HG02973 (cell line): ENCODE measurements around the gene ADAMTS12.

Experiments
- ATAC-seq: cut with Tn5 transposase; IDR thresholded peaks from one replicate; pipeline ENCODE4 v1.9.1; 2021; ENCODE audit warnings: moderate library complexity; ENCODE audit not compliant: unreplicated experiment

Gene ADAMTS12

DNA sequence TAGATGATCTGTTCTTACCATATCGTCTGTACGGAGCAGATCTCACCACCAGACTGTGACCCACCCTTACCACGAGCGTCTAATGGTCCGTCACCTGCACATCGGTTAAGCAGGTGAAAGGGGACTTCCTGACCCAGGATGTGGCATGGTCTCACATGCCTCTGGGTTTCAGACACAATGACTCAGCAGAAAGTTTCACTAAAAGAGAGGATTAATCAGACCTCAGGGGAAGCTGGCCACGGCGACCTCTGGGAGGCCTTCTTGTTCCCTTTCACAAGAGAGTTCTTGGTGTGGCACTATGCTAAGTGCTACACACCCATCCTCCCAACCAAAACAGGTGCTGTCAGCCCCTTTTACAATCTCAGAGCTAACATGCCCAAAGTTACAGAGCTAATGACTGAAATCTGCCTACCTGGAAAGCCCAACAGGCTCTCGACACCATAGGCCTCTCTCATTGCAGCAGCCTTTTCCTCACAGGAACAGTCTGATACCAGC is 41.6 kb downstream of the ADAMTS12 start:
- ATAC-seq = peak; percentile 95

DNA sequence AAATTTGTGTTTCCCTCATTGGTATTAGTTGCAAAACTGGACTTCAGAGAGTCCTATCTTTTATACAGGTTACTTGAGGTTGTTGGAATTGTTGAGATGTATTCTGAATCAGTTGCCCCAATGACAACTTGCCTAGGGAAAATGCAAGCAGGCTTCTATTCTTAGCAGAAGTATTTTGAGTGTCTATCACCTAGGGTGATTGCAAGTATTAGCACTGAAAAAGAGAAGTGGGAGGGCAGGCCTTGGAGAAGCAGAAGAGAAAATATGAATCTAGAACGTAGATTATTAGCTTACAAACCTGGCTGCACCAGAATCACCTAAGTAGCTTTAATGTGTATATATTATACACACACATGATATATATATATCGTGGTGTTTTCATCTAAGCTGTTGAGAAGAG is 43.2 kb downstream of the ADAMTS12 start:
- peak; percentile 39 for ATAC-seq

DNA sequence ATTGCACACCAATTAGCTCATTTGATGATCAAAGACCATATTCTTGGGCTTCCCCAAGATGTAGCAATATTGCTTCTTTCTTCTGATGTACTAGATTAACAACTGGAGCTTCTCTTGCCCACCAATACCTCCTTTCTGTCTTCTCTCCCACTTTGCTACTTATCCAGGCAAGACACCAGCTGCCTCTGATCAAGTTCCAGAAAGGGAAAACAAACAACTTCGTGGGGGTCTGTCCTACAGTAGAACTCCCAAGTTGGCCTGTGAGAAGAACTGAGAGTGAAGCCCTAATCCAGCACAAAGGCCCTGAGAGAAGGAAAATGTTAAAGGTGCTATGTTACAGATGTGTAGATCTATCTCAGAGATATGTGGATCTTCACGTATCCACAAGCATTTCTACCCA is 44.9 kb downstream of the ADAMTS12 start:
- no peak for ATAC-seq

DNA sequence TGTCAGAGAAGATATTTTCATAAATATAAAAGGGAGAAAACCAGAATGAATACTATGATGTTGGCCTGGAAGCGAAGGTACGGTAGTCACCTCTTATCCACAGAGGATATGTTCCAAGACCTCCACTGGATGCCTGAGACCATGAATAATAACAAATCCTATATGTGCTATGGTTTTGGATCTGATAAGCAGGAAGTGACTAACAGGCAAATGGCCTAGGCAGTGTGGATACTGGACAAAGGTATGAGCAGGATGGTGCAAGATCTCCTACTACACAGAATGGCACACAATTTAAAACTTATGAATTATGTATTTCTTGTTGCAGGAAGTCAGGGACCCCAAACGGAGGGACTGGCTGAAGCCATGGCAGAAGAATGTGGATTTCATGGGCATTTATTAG is 48.2 kb downstream of the ADAMTS12 start:
- ATAC-seq = no peak

DNA sequence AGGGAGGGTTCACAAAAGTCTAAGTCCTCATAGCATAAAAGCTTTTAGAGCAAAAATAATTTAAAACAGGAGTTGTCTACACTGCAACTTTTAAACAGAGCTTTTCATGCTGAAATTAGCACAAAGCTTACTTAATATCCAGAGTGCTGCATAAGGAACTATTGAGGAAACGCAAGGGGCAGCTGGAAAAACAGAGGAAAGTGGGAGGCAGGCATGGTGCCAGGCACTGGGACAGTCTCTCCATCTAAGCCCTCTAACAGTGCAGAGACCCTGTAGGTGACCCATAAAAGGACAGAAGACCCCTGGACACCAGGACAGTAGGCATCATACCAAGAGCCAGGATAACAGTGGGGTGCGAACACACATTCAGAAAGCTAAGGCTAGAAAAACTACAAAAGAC is 49.3 kb downstream of the ADAMTS12 start:
- ATAC-seq = no peak

DNA sequence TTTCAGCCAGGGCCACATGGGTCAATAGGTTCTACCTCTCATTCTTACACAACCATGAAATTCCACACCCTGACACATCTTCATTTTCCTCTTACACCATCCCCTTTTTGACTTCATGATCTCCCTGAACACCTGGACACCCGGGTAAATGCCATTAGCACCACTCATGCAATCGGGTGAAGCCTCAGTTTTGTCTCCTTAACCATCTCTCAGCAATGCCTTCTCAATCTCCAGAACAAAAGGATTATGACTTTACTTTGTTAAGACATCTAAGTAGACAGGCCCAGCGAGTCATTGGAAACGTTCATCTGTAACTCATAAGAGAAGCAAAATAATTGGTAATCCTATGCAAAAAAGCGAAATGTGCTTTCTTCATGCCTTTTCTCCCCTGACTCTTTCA is 49.9 kb downstream of the ADAMTS12 start:
- no peak for ATAC-seq

DNA sequence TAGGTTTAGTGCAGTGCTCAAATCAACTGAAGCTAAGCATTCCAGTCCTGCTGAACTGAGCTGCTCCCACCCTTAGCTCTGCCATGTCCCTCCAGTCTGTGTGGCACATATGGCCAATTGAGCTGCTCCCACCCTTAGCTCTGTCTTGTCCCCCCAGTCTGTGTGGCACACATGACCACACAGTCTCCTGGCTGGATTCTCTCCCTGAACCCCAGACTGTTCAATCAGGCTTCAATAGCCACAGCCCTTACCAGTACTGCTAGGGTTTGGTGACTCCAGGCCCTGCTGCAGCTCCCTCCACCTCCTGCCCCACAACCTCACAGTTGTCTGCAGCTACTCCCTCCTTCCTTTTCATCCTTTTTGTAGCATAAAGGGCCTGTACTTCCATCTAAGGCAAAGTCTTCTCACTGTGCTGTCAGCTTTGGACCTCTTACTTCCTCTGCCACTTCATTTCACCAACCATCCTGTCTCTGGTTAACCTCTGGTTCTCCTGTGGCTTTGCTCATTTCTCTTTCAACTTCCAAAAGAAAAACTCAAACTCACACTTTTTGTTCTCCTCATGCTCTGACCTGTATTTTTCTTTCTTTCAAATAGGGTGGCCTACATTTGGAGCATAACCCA is 50.8 kb downstream of the ADAMTS12 start:
- peak; percentile 61 for ATAC-seq

DNA sequence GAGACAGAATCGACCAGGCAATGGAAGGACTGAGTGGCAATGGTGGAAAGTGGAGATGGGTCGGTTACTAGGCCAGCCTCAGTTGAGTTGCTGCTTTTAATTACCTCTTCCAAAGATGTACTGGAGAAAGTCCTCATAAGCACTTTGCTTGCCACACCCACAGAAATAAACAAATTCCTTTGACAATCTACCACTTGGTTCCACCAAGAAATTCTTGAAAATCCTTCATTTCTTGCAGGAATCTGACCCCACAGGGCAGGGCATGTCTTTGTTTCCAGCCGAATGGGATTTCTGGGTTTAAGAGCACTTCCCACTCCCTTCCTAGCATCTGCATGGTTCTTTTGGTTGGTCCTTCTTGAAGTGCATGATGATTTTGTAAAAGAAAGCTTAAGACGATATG is 54.5 kb downstream of the ADAMTS12 start:
- no peak for ATAC-seq

DNA sequence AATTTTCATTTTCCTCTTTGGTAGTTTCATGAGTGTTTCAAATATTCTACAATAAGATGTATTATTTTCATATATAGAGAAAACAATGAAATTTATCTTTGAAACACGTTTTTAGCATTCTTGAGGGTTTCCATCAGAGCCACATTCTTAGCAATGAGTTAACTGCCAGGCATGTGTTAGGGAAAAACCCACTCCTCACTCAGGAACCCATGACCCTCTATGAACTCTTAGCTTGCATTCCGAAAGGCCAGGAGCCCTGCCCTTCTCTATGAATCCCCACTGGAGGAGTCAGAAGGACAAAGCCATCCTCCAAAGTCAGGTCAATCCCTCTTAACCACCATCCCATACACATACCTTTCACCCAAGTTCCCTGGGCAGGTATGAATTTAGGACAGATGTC is 57.5 kb downstream of the ADAMTS12 start:
- ATAC-seq = no peak

DNA sequence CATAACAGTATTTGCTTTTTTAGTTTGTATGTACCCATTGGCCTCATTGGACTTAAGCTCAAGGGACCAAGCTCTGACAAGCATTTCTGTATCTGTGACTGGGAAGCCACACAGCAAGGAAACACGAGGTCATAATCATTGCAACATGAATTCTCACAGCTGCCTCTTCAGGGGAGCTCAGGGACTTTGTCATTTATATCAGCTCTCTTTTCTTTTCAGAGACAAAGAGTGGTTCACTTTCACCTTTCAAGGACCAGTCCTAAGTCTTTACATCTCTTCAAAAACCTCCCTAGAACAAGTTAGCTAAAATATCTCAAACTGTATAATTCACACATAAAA is 58.6 kb downstream of the ADAMTS12 start:
- ATAC-seq = no peak

DNA sequence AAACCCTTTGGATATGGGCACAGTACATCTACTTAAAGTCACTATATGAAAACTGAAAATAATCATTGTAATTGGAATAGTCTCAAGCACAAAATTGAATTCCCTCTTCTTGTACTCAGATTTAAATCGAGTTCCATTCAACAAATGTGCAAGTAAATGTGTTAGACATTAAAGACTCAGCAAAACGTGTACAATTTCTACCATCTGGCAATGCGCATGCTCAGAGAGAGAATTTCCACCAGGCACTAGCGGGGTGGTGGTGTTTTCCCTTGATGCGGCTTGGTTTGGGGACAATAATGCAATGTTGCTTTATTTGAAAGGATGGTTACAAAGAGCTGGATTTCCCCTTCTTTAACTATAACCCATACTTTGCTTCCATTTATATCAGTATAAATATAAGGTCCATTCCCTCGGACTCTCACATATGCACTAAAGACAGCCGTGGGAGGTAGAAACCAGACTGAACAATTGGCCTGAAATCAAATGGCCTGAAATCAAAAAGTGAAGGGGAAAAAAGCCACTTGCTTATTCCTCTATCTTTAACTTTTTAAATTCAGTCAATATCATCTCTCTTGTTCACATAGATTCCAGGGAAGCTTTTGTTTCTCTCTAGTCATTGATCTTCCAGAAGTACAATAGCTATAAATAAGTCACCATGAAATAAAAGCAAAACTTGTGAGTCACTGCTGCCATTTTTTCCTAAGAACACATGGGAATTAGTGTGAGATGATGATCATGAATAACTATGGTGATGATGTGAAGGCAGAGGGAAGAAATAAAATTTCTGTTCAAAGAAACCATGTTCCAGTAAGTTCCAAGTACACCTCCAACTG is 59.2 kb downstream of the ADAMTS12 start:
- ATAC-seq = no peak

DNA sequence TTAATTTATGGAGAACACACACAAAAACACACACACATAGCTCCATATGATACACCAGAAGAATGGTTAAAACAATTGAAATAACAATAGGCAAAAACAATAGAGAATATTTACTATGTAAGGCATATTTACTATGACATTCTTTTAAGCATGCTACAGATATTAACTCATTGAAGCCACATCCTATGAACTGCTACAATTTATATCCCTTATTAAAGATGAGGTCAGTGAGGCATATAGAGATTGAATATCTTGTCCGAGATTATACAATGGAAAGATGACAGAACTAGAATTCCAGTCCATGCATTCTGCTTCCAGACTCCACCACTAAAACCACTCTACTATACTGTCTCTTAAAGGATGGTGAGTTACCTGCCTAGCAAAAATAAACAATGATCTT is 60.7 kb downstream of the ADAMTS12 start:
- ATAC-seq = no peak

DNA sequence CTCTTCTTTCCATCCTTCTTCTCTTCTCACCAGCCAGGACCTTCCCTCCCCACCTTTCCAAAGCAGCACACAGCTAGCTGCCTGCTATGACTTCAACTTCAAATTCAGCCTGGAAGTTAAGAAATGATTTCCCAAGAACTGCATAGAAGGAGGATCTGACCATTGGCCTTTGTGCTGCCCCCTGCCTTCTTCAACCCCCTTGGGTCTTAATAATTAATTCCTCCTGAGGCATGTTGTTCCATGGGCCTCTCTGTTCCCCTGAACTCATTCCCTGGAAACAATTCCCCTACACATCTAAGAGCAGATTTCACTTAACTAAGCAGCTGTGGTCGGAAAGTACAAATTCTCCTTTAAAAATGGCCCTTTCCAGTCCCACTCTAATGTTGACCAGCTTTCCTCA is 62.4 kb downstream of the ADAMTS12 start:
- no peak for ATAC-seq

DNA sequence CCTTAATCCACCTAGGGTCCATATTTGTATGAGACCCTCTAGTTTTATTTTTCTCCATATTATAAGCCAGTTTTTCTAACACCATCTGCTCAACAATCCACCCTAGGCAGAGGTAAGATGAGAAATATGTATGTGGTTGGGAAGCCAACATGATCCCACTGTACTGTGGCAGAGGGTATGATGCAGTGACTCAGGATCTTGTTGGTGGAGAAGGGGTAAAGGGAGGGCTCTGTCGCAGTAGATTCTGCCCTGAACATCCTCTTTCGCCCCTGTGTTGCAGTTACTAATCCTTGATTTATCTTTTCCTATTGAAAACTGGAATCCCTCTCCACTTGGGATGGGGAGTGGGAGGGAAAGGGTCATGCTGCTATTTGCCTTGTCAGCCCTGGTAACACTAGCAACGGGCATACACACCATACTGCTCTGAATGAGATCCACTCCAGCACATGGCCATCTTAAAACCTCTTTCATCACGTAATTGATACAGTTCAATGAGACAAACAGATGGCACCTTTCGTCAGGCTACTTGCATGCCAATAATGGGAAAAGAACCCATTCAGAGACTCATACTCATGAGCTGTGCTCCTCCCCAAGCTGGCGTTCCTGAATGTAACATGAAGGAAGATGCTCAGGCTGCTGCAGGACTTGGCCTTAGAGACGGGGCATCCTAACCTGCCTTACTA is 63.0 kb downstream of the ADAMTS12 start:
- ATAC-seq = no peak

DNA sequence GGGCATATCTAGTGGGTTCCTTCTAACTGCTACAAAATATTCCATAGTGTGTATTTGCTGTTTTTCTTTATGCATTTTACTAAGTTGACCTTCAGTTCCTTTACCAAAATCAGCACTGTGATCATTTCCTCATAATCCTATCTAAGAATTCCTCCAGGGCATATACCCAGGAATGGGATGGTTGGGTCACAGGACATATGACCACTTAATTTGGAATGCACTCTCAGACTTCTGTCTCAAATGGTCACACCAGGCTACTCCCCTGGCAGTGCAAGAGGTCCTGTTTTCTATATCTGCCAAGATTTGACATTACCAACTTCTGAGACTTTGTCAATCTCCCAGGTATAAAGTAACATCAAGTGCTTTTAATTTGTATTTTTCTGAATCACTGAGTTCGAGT is 63.9 kb downstream of the ADAMTS12 start:
- no peak for ATAC-seq

DNA sequence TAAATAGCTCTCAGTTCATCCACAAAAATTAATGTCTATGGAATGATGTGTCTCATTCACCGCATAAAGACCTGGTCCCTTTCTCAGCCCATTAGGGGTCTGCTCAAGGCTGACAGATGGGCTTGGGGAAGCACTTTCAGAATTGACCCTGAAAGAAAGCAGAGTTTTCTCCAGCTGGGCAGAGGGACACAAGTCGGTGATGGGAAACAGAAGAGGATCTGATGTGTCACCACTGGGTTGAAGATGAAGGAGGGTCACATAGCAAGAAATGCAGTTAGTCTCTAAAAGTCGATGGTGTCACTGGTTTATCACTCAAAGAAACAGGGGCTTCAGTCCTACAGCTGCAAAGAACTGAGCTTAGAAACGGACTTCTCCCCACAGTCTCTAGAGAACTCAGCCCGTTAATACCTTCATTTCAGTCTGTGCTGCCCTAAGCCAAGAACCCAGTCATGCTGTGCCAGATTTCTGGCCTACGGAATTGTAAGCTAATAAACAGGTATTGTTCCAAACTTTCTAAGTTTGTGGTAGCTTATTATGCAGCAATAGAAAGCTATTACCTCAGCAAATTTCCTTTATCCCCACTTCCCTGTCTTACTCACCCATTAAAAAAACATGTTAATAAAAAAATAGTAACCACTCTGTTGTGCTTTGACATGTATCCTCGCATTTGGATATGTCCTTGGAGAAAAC is 64.6 kb downstream of the ADAMTS12 start:
- ATAC-seq = no peak

DNA sequence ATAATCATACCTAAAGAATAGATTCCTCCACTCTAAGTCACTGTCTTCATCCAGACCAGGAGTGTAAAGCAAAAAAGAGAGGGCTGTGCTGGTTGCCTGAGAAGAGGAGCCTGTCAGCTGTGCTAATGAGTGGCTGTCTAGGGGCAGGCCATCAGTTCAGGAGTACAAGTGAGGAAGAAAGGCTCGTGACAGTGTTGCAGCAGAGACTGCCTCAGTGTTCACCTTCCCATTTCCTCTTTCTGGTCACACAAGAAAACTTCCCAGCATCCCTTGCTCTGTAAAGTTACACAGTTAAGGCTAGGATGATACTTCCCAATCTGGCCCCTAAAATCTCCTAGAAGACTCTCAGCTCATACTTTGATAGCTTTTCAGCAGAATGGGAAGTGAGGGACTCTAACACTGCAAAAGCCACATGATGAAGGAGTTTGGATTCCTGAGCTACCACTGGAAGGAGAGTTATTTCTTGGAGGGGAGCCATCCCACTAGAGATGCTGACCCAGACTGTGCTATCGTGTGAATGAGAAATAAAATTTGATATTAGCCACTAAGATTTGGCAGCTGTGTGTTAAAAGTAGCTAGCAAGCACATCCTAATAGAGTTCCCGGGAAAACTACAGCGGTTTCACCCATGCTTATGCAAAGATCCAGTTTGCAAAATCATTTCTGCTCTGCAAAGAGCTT is 67.1 kb downstream of the ADAMTS12 start:
- ATAC-seq = no peak

DNA sequence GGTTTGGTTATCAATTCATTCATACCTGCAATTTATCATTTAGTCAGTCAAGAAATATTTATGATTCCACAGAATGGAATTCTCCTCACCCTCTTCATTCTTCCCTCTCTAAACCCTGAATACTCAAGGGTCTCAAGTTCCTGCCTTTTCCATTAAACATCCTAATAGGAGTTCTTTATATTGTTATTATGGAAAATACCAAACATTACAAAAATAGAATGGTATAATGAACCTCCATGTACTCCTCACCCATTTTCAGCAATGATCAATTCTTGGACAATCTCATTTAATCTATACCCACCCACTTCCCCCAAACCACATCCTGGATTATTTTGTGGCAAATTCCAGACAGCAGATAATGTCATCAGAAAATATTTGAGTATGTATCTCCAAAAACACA is 74.5 kb downstream of the ADAMTS12 start:
- ATAC-seq = no peak

DNA sequence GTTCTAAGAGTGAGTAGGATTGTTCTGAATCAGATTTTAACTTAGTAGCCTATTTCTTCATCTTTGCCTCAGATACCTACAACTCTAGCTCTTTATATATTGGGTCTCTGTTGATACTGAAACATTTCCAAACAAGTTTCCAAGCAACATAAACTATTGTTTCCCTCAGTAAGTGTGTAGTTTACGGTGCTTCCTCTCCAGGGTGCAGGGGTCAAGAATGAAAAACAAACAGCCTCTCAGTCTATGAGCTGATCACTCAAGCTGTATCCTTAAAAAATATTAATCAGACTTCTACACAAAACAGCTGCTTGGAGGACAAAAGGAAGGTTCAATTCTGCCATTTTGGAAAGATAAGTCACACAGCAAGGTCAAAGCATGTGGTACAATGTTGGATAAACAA is 75.0 kb downstream of the ADAMTS12 start:
- no peak for ATAC-seq

DNA sequence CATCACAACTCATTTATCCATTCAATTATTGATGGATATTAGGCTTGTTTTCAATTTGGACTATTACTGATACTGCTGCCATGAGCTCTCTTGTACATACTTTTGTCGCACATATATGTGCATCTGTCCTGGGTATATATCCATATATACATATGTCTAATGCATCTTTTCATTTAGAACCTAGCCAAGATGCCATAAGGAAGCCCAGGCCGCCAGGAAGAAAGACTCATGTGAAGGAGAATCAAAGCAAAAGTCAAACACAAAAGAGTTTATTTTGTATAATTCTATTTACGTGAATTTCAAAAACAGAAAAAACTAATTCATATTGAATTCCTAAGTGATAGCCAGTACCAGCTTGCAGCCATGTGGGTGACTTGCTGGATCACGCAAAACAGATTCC is 79.0 kb downstream of the ADAMTS12 start:
- ATAC-seq = no peak
